ENCODE results near the gene KCNMB4. TPM values are rescaled to one million over a fixed set of nuclear protein-coding genes. Genes with fewer than 3 reads are reported as not detected.

The KCNMB4 gene
- total RNA-seq, 1 experiment from 2014 or later: 4.1 TPM

DNA sequence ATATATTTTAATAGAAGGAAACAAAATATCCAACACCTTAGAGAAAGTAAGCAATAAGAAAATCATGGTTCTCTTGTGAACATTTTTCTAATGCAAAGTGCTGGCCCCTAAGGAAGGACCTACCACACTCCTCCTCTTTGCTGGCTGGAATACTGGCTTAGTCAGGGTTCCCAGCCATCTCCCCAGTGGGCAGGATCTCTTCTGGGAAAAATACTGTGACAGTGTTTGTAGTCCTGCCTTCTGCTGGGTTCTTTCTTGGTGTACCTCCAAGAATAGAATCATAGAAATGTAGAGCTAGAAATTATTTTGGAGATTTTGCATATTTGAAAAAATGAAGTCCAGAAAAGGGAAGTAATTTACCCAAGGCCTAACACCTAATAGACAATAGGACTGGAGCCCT, 31.9 kb downstream of the KCNMB4 start:
- H3K4me3 ChIP-seq: no peak overlapping the region
- H3K27me3 ChIP-seq: no peaks in the 10 kb centered on the region
- H3K36me3 ChIP-seq: peaks cover 3% of the 10 kb centered on the region; the same call in 1 of the 2 replicates
- no peak overlapping the region for H3K27ac ChIP-seq
- no peaks in the 10 kb centered on the region for H3K9me3 ChIP-seq (replicated peaks)
- DNase-seq: no peak
- H3K4me1 ChIP-seq: no peaks in the 10 kb centered on the region

DNA sequence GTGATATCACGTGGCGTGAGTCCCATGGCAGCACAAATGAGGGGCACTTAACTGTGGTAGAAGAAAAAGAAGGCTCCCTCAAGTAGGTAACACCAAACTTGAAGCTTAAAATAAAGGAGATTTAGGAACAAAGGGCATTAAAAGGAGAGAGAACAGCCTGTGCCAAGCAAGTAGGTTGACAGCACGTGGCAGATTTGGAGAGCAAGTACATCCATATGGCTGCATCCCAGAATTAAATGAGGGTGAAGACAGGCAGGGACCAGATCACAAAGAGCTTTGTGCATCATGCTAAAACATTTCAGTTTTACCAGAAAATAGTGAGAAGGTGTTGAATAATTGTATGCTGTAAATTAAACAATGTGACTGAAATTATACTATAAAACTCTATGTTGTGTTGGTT, 32.8 kb downstream of the KCNMB4 start:
- Histone ChIP-seq H3K27me3 (no peaks in the 10 kb centered on the region), H3K27ac (no peak overlapping the region), H3K4me1 (no peaks in the 10 kb centered on the region), H3K36me3 (peaks cover 3% of the 10 kb centered on the region; the same call in 1 of the 2 replicates), H3K9me3 (replicated peaks) (no peaks in the 10 kb centered on the region), H3K4me3 (no peak overlapping the region)
- DNase-seq: no peak

GRCh38 chr12:70399311-70399710, 33.2 kb downstream of the KCNMB4 start:
- H3K4me1 ChIP-seq: no peaks in the 10 kb centered on the region
- H3K4me3 ChIP-seq: no peak overlapping the region
- no peaks in the 10 kb centered on the region for H3K9me3 ChIP-seq (replicated peaks)
- H3K36me3 ChIP-seq: peaks cover 3% of the 10 kb centered on the region; the same call in 1 of the 2 replicates
- H3K27ac ChIP-seq: no peak overlapping the region
- no peaks in the 10 kb centered on the region for H3K27me3 ChIP-seq
- DNase-seq: no peak

DNA sequence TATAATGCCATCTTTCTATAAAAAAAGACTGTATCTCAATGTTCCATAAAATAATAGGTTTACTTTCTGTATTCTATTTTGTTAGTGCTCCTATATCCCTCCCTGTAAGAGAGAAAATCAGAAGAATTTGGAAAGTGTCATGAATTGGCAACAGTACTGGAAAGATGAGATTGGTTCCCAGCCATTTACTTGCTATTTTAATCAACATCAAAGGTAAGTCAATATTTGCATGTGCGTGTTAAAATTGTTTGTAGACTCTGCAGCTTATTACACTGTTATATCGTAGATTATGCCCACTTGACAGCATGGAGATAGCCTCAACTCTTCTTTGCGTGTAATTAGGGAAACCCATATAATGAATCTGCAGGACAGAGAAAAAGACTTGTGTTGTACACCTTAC, 34.0 kb downstream of the KCNMB4 start:
- H3K27ac ChIP-seq: no peak overlapping the region

DNA sequence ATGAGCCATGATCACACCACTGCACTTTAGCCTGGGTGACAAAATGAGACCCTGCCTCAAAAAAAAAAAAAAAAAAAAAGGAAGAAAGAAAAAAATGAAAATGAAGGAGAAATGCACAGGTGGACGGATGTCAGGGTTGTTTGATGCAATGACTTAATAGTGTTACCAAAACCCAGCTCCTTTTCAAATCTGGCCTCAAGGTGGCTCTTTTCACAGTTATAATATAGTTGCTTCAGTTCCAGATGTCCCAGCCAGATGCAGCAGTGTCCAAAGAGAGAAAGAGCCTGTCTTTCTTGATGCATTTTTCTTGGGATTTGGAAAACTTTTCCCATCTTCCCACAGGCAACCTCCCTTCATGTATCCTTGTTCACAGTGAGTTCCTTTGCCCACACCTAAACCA, 36.5 kb downstream of the KCNMB4 start:
- no peak for DNase-seq
- H3K27me3 ChIP-seq: no peaks in the 10 kb centered on the region
- peaks cover 3% of the 10 kb centered on the region; the same call in 1 of the 2 replicates for H3K36me3 ChIP-seq
- H3K4me1 ChIP-seq: no peaks in the 10 kb centered on the region
- H3K4me3 ChIP-seq: no peak overlapping the region
- no peaks in the 10 kb centered on the region for H3K9me3 ChIP-seq (replicated peaks)
- no peak overlapping the region for H3K27ac ChIP-seq

More for the DNA sequence above, 34.0 kb downstream of the KCNMB4 start:
- Histone ChIP-seq H3K4me3 (no peak overlapping the region), H3K36me3 (peaks cover 3% of the 10 kb centered on the region; the same call in 1 of the 2 replicates), H3K27me3 (no peaks in the 10 kb centered on the region), H3K9me3 (replicated peaks) (no peaks in the 10 kb centered on the region), H3K4me1 (no peaks in the 10 kb centered on the region)
- DNase-seq: no peak

DNA sequence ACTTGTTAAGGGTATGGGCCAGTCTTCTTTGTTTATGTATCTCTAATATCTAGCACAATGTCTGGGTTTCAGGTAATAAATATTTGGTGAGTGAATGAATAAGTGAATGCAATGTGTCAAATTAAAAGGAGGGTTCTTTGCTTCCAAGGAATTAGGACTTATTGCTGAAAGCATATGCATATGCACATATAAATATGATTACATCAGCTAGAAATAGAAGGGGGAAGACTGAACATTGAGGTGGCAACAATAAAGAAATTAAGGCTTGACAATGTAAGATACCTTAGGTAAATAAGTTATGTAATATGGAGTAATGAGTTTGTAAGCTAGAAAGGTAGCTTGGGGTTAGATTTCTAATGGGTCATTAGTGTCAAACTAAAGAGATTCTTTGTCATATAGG, 37.7 kb downstream of the KCNMB4 start:
- Histone ChIP-seq H3K27me3 (no peaks in the 10 kb centered on the region), H3K36me3 (peaks cover 3% of the 10 kb centered on the region; the same call in 1 of the 2 replicates), H3K4me1 (no peaks in the 10 kb centered on the region), H3K27ac (no peak overlapping the region), H3K9me3 (replicated peaks) (no peaks in the 10 kb centered on the region), H3K4me3 (no peak overlapping the region)
- DNase-seq: no peak

GRCh38 chr12:70408004-70408790, 42.1 kb downstream of the KCNMB4 start:
- Histone ChIP-seq H3K27me3 (no peaks in the 10 kb centered on the region), H3K27ac (no peak overlapping the region), H3K9me3 (replicated peaks) (no peaks in the 10 kb centered on the region), H3K4me1 (no peaks in the 10 kb centered on the region), H3K36me3 (peaks cover 3% of the 10 kb centered on the region; the same call in 1 of the 2 replicates), H3K4me3 (no peak overlapping the region)
- no peak for DNase-seq

DNA sequence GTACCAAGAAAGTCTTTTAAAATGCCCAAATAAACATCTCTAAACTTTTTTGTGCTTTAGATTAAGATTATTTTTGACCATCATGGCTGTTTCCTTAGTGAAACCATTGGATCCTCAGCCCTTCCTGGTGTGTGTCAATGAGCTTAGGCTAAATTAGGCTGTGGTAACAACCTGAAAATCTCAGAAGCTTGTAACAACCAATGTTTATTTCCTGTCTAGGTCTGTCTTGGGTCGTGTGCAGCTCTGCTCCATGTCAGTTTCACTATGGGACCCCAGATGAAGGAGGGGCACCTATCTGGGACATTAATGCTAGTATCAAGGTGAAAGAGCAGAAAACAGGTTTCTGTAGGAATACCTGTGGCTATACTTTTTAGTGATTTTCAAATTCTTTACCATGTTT, 49.9 kb downstream of the KCNMB4 start:
- no peaks in the 10 kb centered on the region for H3K4me1 ChIP-seq
- no peaks in the 10 kb centered on the region for H3K9me3 ChIP-seq (replicated peaks)
- H3K27ac ChIP-seq: no peak overlapping the region
- no peak overlapping the region for H3K4me3 ChIP-seq
- no peak for DNase-seq
- H3K36me3 ChIP-seq: no peaks in the 10 kb centered on the region
- no peaks in the 10 kb centered on the region for H3K27me3 ChIP-seq

GRCh38 chr12:70417121-70417520, 51.0 kb downstream of the KCNMB4 start:
- H3K27me3 ChIP-seq: no peaks in the 10 kb centered on the region
- DNase-seq: no peak
- H3K9me3 ChIP-seq (replicated peaks): no peaks in the 10 kb centered on the region
- H3K27ac ChIP-seq: no peak overlapping the region
- no peaks in the 10 kb centered on the region for H3K4me1 ChIP-seq
- no peak overlapping the region for H3K4me3 ChIP-seq
- no peaks in the 10 kb centered on the region for H3K36me3 ChIP-seq

GRCh38 chr12:70418101-70418500, 52.0 kb downstream of the KCNMB4 start:
- no peaks in the 10 kb centered on the region for H3K36me3 ChIP-seq
- no peak overlapping the region for H3K27ac ChIP-seq
- H3K9me3 ChIP-seq (replicated peaks): no peaks in the 10 kb centered on the region
- DNase-seq: no peak
- no peak overlapping the region for H3K4me3 ChIP-seq
- H3K4me1 ChIP-seq: no peaks in the 10 kb centered on the region
- no peaks in the 10 kb centered on the region for H3K27me3 ChIP-seq

DNA sequence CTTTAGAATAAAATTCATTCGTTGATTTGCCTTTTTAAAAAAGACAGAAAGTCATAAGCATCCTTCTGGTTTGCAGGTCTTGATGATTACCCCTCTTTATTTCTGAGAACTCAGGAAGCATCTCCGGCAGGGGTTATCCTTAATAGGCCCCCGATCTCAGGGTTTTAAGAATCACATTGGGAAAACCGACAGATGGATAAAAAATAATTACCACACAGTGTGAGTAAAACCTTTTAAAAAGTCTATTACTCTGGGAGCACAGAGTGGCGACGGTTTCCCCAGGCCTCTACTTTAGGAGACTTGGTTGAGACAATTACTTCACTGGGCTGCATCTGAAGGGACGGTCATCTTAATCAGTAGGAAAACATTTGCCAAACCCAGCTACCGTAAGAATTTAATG, 56.5 kb downstream of the KCNMB4 start:
- no peak for DNase-seq
- no peak overlapping the region for H3K4me3 ChIP-seq
- no peaks in the 10 kb centered on the region for H3K36me3 ChIP-seq
- no peaks in the 10 kb centered on the region for H3K27me3 ChIP-seq
- H3K4me1 ChIP-seq: no peaks in the 10 kb centered on the region
- H3K27ac ChIP-seq: no peak overlapping the region
- no peaks in the 10 kb centered on the region for H3K9me3 ChIP-seq (replicated peaks)

DNA sequence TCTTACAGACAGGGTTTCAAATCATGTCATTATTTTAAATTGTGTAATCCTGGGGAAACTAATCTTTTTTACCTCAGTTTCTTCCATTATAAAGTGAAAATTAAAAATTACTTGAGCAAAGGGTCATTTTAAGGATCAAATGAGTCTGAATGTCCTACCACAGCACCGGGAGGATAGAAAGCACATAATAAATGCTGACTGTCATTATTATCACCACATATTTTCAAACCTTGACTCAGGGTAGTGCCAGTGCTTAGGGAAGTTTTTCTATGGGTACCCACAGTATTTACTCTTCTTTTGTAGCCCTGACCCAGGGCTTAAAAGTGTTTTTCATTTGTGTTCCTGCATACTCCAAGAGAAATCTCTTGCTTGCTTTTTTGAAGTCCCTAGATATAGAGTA, 60.5 kb downstream of the KCNMB4 start:
- H3K9me3 ChIP-seq (replicated peaks): no peaks in the 10 kb centered on the region
- no peaks in the 10 kb centered on the region for H3K4me1 ChIP-seq
- no peak for DNase-seq
- H3K27me3 ChIP-seq: no peaks in the 10 kb centered on the region
- H3K4me3 ChIP-seq: no peak overlapping the region
- H3K36me3 ChIP-seq: no peaks in the 10 kb centered on the region
- H3K27ac ChIP-seq: no peak overlapping the region

DNA sequence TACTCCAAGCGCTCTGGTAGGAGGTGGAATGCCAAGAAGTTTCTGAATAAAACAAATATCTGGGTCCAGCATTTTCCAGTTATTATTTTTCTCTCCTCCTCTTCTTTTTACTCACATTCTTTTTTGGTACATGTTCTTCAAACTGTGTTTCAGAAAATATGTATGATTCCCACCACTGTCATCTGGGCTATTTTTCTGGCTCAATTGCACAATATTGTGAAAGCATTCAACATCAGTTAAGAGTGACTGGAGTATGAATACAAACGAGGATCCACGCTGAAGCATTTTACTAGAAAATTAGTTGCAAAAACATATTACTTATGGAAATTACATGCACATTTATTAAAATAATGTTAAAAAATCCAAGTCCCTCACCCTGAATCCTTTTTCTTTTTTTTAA, 61.5 kb downstream of the KCNMB4 start:
- DNase-seq: no peak
- H3K36me3 ChIP-seq: no peaks in the 10 kb centered on the region
- no peaks in the 10 kb centered on the region for H3K4me1 ChIP-seq
- no peak overlapping the region for H3K27ac ChIP-seq
- H3K9me3 ChIP-seq (replicated peaks): no peaks in the 10 kb centered on the region
- no peak overlapping the region for H3K4me3 ChIP-seq
- no peaks in the 10 kb centered on the region for H3K27me3 ChIP-seq

DNA sequence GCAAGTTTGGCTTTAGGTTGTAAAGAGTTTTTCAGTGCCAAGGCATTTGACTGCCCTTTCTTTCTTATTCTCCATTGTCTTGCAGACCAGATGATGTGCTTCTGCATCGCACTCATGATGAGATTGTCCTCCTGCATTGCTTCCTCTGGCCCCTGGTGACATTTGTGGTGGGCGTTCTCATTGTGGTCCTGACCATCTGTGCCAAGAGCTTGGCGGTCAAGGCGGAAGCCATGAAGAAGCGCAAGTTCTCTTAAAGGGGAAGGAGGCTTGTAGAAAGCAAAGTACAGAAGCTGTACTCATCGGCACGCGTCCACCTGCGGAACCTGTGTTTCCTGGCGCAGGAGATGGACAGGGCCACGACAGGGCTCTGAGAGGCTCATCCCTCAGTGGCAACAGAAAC, 64.3 kb downstream of the KCNMB4 start:
- no peaks in the 10 kb centered on the region for H3K27me3 ChIP-seq
- H3K9me3 ChIP-seq (replicated peaks): no peaks in the 10 kb centered on the region
- H3K36me3 ChIP-seq: no peaks in the 10 kb centered on the region
- no peak for DNase-seq
- no peak overlapping the region for H3K4me3 ChIP-seq
- H3K4me1 ChIP-seq: no peaks in the 10 kb centered on the region
- H3K27ac ChIP-seq: no peak overlapping the region

DNA sequence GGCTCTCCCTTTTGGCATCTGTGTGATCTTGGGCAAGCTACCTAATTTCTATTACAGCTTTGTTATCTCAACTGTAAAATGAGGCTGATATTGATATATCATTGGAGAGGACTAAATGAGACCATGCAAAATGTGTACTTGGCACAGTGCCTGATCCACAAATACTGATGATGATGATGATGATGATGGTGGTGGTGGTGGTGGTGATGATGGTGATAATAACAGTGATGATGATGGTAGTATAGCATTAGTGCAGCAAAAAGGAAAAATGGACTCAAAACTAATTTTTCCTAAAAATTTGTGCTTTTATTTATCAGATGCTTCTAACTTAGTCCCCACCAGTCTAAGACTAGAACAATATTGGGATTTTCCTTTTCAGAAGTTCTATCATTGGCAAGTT, 70.7 kb downstream of the KCNMB4 start:
- no peaks in the 10 kb centered on the region for H3K4me1 ChIP-seq
- H3K27ac ChIP-seq: no peak overlapping the region
- H3K27me3 ChIP-seq: no peaks in the 10 kb centered on the region
- no peaks in the 10 kb centered on the region for H3K9me3 ChIP-seq (replicated peaks)
- no peak for DNase-seq
- no peaks in the 10 kb centered on the region for H3K36me3 ChIP-seq
- H3K4me3 ChIP-seq: no peak overlapping the region

GRCh38 chr12:70443062-70443673, 77.1 kb downstream of the KCNMB4 start:
- Histone ChIP-seq H3K4me3 (no peak overlapping the region), H3K36me3 (no peaks in the 10 kb centered on the region), H3K27ac (no peak overlapping the region), H3K4me1 (no peaks in the 10 kb centered on the region; the same call in 1 of the 2 replicates), H3K27me3 (no peaks in the 10 kb centered on the region), H3K9me3 (replicated peaks) (no peaks in the 10 kb centered on the region)
- DNase-seq: no peak
